Skeletal muscle tissue (tissue), 4 donors: ENCODE measurements around the gene TTC28. TPM values are rescaled to one million over a fixed set of nuclear protein-coding genes. Genes with fewer than 3 reads are reported as not detected.
"Not testable (repeated sequence)": the region's sequence is repeated elsewhere in the genome, so short reads cannot be mapped to it uniquely, and the experiment has no call there.

Source experiments
- H3K27ac ChIP-seq: one replicate; pipeline ENCODE4 v1.7.0; 2013; ENCODE audit warnings: mild to moderate bottlenecking, low read depth, low read length, inconsistent platforms
- H3K27me3 ChIP-seq, 3 donors: one replicate each; pipeline ENCODE4 v1.7.0; 2013; ENCODE audit warnings: low read length in 3 of 3; ENCODE audit not compliant: control insufficient read depth in 3 of 3, insufficient read depth in 3 of 3
- H3K36me3 ChIP-seq, 3 donors: one replicate each; pipeline ENCODE4 v1.7.0; 2013; ENCODE audit warnings: low read length in 3 of 3; ENCODE audit not compliant: control insufficient read depth in 3 of 3, insufficient read depth in 3 of 3
- H3K4me1 ChIP-seq, 3 donors: one replicate each; pipeline ENCODE4 v1.7.0; 2013; ENCODE audit warnings: low read length in 3 of 3, mild to moderate bottlenecking in 3 of 3; ENCODE audit not compliant: control insufficient read depth in 3 of 3, insufficient read depth in 3 of 3
- H3K4me3 ChIP-seq, 3 donors: one replicate each; pipeline ENCODE4 v1.7.0; 2013; ENCODE audit warnings: low read length in 3 of 3
- H3K9ac ChIP-seq, 3 donors: one replicate each; pipeline ENCODE4 v1.7.0; 2013; ENCODE audit warnings: low read length in 3 of 3, mild to moderate bottlenecking in 3 of 3, moderate library complexity in 2 of 3, low read depth in 1 of 3
- H3K9me3 ChIP-seq, 3 donors: one replicate each; pipeline ENCODE4 v1.7.0; 2013; ENCODE audit warnings: low read length in 3 of 3; ENCODE audit not compliant: control insufficient read depth in 3 of 3
- total RNA-seq: library from RNA; depleted of rRNA; stranded (reverse); fragments of >200 nt; gene quantifications from one replicate; pipeline ENCODE4 v1.2.3, GENCODE V29; 2014
- donor health status: Osteomylitis.

TTC28 gene
- total RNA-seq, 1 donor from 2014 or later: 27.1 TPM

DNA sequence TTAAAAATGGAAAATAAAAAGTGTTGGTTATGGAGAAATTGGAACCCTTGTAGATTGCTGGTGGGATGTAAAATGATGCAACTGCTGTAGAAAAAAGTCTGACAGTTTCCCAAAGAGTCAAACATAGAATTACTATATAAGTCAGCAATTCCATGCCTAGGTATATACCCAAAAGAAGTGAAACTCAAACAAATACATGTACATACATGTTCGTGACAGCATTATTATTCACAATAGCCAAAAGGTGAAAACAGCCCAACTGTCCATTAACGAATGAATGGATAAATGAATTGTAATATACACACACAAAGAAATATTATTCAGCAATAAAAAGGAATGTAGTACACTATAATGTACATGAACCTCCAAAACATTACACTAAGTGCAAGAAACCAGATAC lies 116.0 kb downstream of the TTC28 start:
- Histone ChIP-seq H3K4me1 (no peaks in the 10 kb centered on the region), H3K27ac (no peak overlapping the region), H3K9ac (no peak overlapping the region), H3K4me3 (no peak overlapping the region), H3K27me3 (no peaks in the 10 kb centered on the region), H3K36me3 (no peaks in the 10 kb centered on the region), H3K9me3 (no peaks in the 10 kb centered on the region)

DNA sequence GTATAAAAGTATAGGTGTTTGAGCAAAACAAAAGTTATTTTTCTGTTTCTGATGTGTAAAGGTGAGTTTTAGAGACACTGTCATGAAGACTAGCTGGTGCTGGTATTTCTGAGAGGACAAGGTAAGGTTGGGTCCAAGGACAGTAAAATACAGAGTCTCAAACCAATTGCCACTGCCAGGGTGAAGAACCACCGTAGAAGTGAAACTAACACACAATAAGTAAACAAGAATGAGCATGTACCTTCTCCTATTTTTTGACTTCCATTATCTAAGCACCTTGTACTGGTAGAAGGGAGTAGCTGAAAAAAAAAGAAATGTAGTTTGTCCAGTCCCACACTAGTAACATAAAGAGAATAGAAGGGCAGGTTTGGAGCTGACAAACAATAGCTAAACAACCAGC lies 117.3 kb downstream of the TTC28 start:
- H3K27me3 ChIP-seq: no peaks in the 10 kb centered on the region
- H3K4me3 ChIP-seq: no peak overlapping the region
- H3K9ac ChIP-seq: no peak overlapping the region
- no peaks in the 10 kb centered on the region for H3K4me1 ChIP-seq
- H3K9me3 ChIP-seq: no peaks in the 10 kb centered on the region
- H3K36me3 ChIP-seq: no peaks in the 10 kb centered on the region
- no peak overlapping the region for H3K27ac ChIP-seq

DNA sequence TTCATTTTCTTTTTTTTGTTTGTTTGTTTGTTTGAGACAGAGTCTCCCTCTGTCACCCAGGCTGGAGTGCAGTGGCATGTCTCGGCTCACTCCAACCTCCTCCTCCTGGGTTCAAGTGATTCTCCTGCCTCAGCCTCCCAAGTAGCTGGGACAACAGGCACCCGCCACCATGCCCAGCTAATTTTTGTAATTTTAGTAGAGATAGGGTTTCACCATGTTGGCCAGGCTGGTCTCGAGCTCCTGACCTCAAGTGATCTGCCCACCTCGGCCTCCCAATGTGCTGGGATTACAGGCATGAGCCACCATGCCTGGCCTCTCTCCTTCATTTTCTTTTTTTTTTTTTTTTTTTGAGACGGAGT lies 118.9 kb downstream of the TTC28 start:
- not testable (repeated sequence) for H3K4me1 ChIP-seq, H3K36me3 ChIP-seq, H3K9me3 ChIP-seq, H3K4me3 ChIP-seq, H3K27me3 ChIP-seq, H3K27ac ChIP-seq, H3K9ac ChIP-seq

DNA sequence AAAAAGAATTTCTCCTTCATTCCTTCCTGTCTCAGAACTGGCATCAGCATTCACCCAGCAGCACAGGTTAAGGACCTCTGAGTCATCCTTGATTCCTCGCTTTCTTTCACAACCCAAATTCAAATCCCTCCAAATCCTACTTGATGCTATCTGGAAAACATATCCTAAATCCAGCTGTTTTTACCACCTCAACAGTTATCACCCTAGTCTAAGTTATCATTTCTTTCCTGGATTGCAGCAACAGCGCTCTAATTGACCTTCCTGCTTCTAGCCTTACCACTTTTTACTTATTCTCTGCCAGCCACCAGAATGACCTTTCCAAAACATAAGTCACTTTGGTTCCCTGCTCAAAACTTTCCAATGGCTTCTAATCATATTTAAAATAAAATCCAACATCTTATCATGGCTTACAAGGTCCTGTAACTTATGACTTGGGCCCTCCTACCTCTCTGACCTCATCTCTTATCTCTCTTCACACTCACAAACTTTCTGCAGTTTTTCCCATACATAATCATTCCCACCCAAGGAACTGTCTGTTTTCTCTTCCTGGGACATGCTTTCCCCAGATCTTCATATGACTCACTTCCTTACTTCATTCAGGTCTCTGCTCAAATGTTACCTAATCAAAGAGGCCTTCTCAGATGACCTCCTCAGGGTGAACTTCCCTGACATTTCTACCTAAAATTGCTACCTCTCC lies 119.4 kb downstream of the TTC28 start:
- H3K36me3 ChIP-seq: no peaks in the 10 kb centered on the region
- no peak overlapping the region for H3K4me3 ChIP-seq
- H3K9me3 ChIP-seq: no peaks in the 10 kb centered on the region
- H3K9ac ChIP-seq: no peak overlapping the region
- H3K27ac ChIP-seq: no peak overlapping the region
- H3K4me1 ChIP-seq: no peaks in the 10 kb centered on the region
- H3K27me3 ChIP-seq: no peaks in the 10 kb centered on the region

DNA sequence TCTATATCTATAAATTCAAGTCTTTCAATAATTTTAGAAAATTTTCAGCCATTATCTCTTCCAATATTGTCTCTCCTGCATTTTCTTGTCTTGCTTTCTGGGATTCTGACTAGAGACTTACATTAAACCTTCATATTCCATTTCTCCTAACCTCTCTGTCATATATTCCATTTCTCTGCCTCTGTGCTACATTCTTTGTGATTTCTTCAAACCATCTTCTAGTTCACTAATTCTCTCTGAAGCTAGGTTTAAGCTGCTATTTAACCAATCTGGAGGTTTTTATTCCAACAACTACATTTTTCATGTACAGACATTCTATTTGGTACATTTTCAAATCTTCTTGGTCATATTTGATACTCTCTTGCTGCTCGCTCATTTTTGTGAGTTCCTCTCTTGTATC lies 122.5 kb downstream of the TTC28 start:
- Histone ChIP-seq H3K27me3 (no peaks in the 10 kb centered on the region), H3K36me3 (no peaks in the 10 kb centered on the region), H3K9me3 (no peaks in the 10 kb centered on the region), H3K4me1 (no peaks in the 10 kb centered on the region), H3K27ac (no peak overlapping the region), H3K9ac (no peak overlapping the region), H3K4me3 (no peak overlapping the region)

DNA sequence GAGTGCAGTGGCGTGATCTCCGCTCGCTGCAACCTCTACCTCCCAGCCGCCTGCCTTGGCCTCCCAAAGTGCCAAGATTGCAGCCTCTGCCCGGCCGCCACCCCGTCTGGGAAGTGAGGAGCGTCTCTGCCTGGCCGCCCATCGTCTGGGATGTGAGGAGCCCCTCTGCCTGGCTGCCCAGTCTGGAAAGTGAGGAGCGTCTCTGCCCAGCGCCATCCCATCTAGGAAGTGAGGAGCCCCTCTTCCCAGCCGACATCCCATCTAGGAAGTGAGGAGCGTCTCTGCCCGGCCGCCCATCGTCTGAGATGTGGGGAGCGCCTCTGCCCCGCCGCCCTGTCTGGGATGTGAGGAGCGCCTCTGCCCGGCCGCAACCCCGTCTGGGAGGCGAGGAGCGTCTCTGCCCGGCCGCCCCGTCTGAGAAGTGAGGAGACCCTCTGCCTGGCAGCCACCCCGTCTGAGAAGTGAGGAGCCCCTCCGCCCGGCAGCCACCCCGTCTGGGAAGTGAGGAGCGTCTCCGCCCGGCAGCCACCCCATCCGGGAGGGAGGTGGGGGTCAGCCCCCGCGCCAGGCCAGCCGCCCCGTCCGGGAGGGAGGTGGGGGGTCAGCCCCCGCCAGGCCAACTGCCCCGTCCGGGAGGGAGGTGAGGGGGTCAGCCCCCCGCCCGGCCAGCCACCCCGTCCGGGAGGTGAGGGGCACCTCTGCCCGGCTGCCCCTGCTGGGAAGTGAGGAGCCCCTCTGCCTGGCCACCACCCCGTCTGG lies 126.4 kb downstream of the TTC28 start:
- H3K36me3 ChIP-seq, H3K9me3 ChIP-seq, H3K4me3 ChIP-seq, H3K4me1 ChIP-seq, H3K27me3 ChIP-seq, H3K27ac ChIP-seq, H3K9ac ChIP-seq: not testable (repeated sequence)

DNA sequence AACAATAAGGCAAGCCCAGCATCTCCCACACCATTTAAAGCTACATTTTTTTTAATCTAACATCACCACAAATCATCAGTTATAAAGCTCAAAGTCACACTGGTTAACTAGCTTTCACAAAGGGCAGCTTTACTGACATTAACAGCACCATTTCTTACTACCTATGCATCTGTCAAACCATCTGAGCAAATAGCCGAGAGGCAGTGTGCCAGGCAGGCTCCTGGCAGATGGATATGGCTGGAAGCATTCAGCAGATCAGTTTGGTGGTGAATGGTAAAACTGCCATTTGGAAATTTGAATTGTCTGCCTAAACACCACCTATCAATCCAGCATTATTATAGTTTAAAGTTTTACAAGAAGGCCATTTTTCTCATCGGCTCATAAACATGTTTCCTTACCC lies 131.2 kb downstream of the TTC28 start:
- no peak overlapping the region for H3K9ac ChIP-seq
- H3K27me3 ChIP-seq: no peaks in the 10 kb centered on the region
- no peaks in the 10 kb centered on the region for H3K9me3 ChIP-seq
- H3K4me1 ChIP-seq: no peaks in the 10 kb centered on the region
- H3K27ac ChIP-seq: no peak overlapping the region
- H3K36me3 ChIP-seq: no peaks in the 10 kb centered on the region
- no peak overlapping the region for H3K4me3 ChIP-seq

DNA sequence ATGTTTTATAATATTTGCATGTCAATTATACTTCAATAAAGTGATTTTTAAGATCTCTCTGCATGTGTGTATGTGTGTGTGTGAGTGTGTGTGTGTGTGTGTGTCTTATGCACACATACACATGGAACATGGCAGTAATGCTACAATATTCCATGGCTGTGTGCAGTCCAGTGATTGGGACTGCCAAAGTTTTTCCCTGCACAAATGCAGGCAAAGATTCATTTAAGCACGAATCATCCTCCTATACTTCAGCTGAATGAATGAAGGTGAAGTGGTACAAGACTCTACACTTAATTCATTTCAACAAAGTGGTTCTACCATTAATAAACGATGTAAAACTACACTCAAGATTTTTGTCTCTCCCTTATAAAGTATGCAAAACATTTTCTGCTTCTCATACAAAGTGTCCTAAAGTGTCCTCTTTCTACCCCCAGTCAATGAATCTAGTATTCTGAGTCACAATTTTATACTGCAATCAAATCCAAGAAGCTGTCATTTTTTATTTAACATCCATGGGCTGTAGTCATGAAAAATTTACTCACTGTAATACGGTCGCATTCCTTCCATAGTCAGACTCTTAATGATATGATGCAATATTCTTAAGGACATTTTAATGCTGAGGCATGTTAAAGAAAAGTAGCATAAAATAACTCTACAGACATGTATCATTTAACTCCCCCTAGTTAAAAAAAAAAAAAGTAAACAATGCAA lies 132.4 kb downstream of the TTC28 start:
- H3K27ac ChIP-seq: no peak overlapping the region
- H3K27me3 ChIP-seq: no peaks in the 10 kb centered on the region
- no peaks in the 10 kb centered on the region for H3K9me3 ChIP-seq
- H3K9ac ChIP-seq: no peak overlapping the region
- H3K4me1 ChIP-seq: no peaks in the 10 kb centered on the region
- H3K36me3 ChIP-seq: no peaks in the 10 kb centered on the region
- H3K4me3 ChIP-seq: no peak overlapping the region

DNA sequence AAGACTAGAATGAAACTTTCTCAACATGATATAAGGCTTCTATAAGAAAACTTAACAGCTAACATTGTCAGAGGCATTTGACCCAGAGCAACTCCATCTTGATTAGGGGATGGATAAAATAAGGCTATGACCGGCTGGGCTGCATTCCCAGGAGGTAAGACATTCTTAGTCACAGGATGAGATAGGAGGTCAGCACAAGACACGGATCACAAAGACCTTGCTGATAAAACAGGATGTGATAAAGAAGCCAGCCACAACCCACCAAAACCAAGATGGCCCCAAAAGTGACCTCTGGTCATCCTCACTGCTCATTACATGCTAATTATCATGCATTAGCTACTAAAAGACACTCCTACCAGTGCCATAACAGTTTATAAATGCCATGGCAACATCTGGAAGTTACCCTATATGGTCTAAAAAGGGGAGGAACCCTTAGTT lies 135.2 kb downstream of the TTC28 start:
- Histone ChIP-seq H3K9ac (no peak overlapping the region), H3K9me3 (no peaks in the 10 kb centered on the region), H3K4me3 (no peak overlapping the region), H3K4me1 (no peaks in the 10 kb centered on the region), H3K27ac (no peak overlapping the region), H3K36me3 (no peaks in the 10 kb centered on the region), H3K27me3 (no peaks in the 10 kb centered on the region)

DNA sequence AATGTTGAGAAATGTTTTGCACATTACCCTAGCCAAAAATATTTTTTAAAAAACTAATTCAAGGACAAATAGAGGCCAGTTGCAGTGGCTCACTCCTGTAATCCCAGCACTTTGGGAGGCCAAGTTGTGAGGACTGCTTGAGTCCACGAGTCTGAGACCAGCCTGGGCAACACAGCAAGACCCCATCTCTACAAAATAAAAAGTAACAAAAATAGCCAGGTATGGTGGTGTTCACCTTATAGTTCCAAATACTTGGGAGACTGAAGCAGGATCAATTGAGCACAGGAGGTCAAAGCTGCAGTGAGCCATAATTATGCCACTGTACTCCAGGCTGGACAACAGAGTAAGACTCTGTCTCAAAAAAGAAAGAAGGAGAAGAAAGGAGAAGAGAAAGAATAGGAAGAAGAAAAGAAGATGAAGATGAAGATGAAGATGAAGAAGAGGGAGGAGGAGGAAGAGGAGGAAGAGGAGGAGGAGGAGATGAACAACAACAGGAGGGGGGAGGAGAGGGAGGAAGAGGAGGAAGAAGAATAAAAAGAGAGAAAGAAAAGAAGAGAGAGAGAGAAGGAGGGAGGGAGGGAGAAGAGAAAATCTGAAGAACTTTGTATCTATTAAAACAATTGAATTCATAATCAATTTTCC lies 136.5 kb downstream of the TTC28 start:
- H3K9me3 ChIP-seq: no peaks in the 10 kb centered on the region

More for the DNA sequence above, 136.5 kb downstream of the TTC28 start:
- Histone ChIP-seq H3K4me1 (no peaks in the 10 kb centered on the region), H3K9ac (no peak overlapping the region), H3K4me3 (no peak overlapping the region), H3K36me3 (no peaks in the 10 kb centered on the region), H3K27ac (no peak overlapping the region), H3K27me3 (no peaks in the 10 kb centered on the region)
